AG04449 (cell line): ENCODE measurements around the gene C19orf33.

Experiments
- CTCF ChIA-PET: fragments of 350-600 bp; formaldehyde crosslinking; extraction: SDS; loops from one replicate; lab custom pipeline; 2021; ENCODE audit warnings: antibody characterized with exemption; lab: Yijun Ruan, JAX
- POLR2A ChIA-PET: fragments of 400-600, 350-600 bp; formaldehyde crosslinking; extraction: SDS; loops from one replicate; lab custom pipeline; 2020; ENCODE audit warnings: antibody characterized with exemption, inconsistent platforms; lab: Yijun Ruan, JAX
- DNase-seq: peaks from one replicate; pipeline ENCODE4 v3.0.0-alpha.2; 2010; ENCODE audit warnings: low read depth, low spot score
- H3K4me3 ChIP-seq: 2 replicates; pipeline ENCODE4 v1.5.1; 2011; ENCODE audit warnings: low read depth, mild to moderate bottlenecking, control low read depth, low read length
- TF ChIP-seq, protein P1 (sequence below): IDR thresholded peaks from one replicate; pipeline ENCODE4 v1.5.1; 2011; ENCODE audit warnings: mild to moderate bottlenecking, moderate library complexity, low read length, control low read depth, inconsistent platforms; ENCODE audit not compliant: insufficient read depth; ENCODE audit errors: missing control alignments

Gene C19orf33

DNA sequence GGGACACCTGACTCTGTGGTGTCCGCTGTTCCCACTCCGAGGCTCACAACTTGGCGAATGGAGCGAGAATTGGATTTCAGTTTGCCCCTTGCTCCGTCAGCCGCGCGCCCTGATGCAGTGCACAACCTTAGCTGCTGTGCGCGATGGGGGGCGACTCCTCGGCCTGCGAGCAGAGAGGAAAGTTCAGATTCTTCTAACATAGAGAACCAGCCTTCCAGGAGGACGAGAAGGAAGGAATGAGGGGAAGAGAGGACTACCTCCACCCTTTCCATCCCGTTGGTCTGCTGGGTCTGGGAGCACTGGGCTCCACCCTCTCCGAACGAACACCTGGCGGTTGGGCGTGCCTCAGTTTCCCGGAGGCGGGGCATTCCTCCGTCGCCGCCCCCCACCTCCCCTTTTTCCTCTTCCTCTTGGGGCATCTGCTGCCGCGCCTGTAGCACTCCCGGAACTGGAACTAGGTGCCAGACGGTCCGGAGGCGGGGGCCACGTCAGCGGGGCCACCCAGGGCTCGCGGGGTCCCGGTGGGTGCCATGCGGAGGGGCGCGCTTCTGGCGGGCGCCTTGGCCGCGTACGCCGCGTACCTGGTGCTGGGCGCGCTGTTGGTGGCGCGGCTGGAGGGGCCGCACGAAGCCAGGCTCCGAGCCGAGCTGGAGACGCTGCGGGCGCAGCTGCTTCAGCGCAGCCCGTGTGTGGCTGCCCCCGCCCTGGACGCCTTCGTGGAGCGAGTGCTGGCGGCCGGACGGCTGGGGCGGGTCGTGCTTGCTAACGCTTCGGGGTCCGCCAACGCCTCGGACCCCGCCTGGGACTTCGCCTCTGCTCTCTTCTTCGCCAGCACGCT, 15.6 kb downstream of the C19orf33 start, which contains the start of gene KCNK6:
Gene KCNK6 (plus strand): TSS at position 425 of the 838 bp plus-strand sequence. CDS start 106 bp downstream, at position 531.
- CTCF ChIA-PET = interaction anchor here (0.7 to 5.0 kb wide), 6 partner anchors 15 to 87 kb away, joined by 3 to 19 read pairs (median 4); partner anchors contain the start of gene CATSPERG
- H3K4me3 ChIP-seq = peak within 1 kb of the TSS; percentile 64
- TF ChIP-seq, protein P1, sequence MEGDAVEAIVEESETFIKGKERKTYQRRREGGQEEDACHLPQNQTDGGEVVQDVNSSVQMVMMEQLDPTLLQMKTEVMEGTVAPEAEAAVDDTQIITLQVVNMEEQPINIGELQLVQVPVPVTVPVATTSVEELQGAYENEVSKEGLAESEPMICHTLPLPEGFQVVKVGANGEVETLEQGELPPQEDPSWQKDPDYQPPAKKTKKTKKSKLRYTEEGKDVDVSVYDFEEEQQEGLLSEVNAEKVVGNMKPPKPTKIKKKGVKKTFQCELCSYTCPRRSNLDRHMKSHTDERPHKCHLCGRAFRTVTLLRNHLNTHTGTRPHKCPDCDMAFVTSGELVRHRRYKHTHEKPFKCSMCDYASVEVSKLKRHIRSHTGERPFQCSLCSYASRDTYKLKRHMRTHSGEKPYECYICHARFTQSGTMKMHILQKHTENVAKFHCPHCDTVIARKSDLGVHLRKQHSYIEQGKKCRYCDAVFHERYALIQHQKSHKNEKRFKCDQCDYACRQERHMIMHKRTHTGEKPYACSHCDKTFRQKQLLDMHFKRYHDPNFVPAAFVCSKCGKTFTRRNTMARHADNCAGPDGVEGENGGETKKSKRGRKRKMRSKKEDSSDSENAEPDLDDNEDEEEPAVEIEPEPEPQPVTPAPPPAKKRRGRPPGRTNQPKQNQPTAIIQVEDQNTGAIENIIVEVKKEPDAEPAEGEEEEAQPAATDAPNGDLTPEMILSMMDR = no peak
- POLR2A ChIA-PET = interaction anchor here (0.5 to 1.6 kb wide), 3 partner anchors 17 to 607 kb away, joined by 3 to 8 read pairs (median 4); no protein-coding TSS in a partner anchor
- no peak for DNase-seq

- H3K4me3 ChIP-seq = peak overlapping the region; percentile 64; the same call in 1 of the 2 replicates
- no peak for DNase-seq
- TF ChIP-seq, protein P1 = no peak
- CTCF ChIA-PET = interaction anchor here (0.7 to 5.0 kb wide), 5 partner anchors 8 to 422 kb away, joined by 3 to 19 read pairs (median 5); partner anchors contain the start of gene CATSPERG
- POLR2A ChIA-PET = no interaction called here
These were observed 16.9 kb downstream of the C19orf33 start for GRCh38 chr19:38320969-38321339.

GRCh38 chr19:38321646-38322196, 17.7 kb downstream of the C19orf33 start:
- TF ChIP-seq, protein P1 = no peak
- CTCF ChIA-PET = interaction anchor here (1.5 to 5.0 kb wide), 4 partner anchors 10 to 423 kb away, joined by 5 to 19 read pairs (median 10); partner anchors contain the start of gene CATSPERG
- H3K4me3 ChIP-seq = no peak overlapping the region
- POLR2A ChIA-PET = no interaction called here
- DNase-seq = no peak

DNA sequence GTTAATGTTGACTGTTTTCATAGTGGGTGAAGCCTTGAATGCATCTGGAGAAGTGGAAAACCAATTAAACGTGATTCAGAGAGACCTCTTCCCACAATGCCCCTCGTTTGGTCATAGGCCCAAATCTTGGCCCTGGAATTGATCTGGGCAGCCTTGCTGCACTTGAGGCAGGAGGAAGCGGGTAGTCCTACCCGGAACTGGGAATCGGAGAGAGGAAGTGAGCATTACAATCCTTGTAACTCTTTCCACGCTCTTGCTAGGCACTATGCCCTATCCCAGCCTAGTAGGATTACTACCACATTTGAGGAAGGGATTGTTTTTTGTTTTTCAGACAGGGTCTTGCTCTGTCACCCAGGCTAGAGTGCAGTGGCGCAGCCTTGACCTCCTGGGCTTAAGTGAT, 19.2 kb downstream of the C19orf33 start:
- no peak overlapping the region for H3K4me3 ChIP-seq
- CTCF ChIA-PET = no interaction called here
- DNase-seq = no peak
- POLR2A ChIA-PET = no interaction called here
- TF ChIP-seq, protein P1 = no peak

DNA sequence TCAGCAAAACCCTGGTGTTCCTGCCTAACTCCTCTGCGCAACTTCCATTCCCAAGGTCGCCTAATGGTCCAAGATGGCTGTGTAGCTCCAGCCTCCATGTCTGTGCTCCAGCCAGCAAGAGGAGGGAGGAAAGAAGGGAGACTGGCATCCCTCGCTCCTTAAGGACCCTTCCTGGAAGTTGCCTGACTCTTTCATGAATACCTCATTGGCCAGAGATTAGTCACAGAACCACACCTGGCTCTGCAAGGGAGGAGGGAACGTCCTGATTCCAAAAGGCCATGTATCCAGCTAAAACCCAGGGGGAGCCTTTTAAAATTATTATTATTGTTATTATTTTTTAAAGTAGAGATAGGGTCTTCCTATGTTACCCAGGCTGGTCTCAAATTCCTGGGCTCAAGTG, 20.4 kb downstream of the C19orf33 start:
- no peak for DNase-seq
- TF ChIP-seq, protein P1 = no peak
- CTCF ChIA-PET = interaction anchor here (1.2 kb wide), 1 partner anchor 80 kb away, joined by 3 read pairs; no protein-coding TSS in a partner anchor
- POLR2A ChIA-PET = no interaction called here
- H3K4me3 ChIP-seq = no peak overlapping the region

DNA sequence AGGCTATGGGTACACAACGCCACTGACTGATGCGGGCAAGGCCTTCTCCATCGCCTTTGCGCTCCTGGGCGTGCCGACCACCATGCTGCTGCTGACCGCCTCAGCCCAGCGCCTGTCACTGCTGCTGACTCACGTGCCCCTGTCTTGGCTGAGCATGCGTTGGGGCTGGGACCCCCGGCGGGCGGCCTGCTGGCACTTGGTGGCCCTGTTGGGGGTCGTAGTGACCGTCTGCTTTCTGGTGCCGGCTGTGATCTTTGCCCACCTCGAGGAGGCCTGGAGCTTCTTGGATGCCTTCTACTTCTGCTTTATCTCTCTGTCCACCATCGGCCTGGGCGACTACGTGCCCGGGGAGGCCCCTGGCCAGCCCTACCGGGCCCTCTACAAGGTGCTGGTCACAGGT, 22.5 kb downstream of the C19orf33 start:
- DNase-seq = no peak
- no peak overlapping the region for H3K4me3 ChIP-seq
- TF ChIP-seq, protein P1 = no peak
- CTCF ChIA-PET = interaction anchor here (1.0 to 1.6 kb wide), 3 partner anchors 8 to 82 kb away, joined by 3 to 4 read pairs (median 3); partner anchors contain the start of gene CATSPERG
- POLR2A ChIA-PET = no interaction called here
